ENCODE data around the gene CPTP.

CPTP gene

DNA sequence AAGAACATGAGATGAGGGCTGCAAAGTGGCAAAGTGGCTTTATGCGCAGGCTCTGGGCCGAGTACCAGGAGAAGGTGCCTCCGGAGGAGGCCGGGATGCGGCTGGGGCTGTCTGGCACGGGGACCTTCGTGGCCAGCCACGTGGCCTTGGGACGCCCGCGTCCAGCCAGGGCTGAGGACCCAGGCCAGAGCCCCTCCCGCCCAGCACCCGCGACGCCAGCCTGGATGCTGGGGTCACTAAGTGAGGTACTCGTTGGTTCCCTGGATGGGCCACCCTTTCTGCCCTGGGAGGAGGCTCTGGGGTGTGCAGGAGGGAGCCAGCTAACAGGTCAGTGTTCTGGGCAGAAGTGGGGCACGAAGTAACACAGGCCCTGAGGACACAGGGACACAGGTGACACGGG, 31.8 kb upstream of the CPTP start:
- Histone ChIP-seq H3K9me2 (replicated peaks; ENCODE audit: low read depth, low read length) (no peaks in the 10 kb centered on the region), H3K9me3 (ENCODE audit: insufficient read depth, low read depth, low read length) (no peaks in the 10 kb centered on the region), H3K79me2 (ENCODE audit: insufficient read depth, low read length) (no peaks in the 10 kb centered on the region), H2AFZ (ENCODE audit: low read length) (no peak overlapping the region), H3K4me2 (ENCODE audit: low read depth, low read length, poor library complexity, severe bottlenecking) (no peak overlapping the region), H3K4me1 (ENCODE audit: insufficient read depth, low read length, poor library complexity, severe bottlenecking) (no peaks in the 10 kb centered on the region), H3K4me3 (ENCODE audit: low read length, poor library complexity, severe bottlenecking) (no peak overlapping the region), H3K9ac (ENCODE audit: low read depth, low read length, poor library complexity, severe bottlenecking) (no peak overlapping the region), H3K27me3 (ENCODE audit: insufficient read depth, low read length, poor library complexity, severe bottlenecking) (no peaks in the 10 kb centered on the region), H3K36me3 (ENCODE audit: insufficient read depth, low read length) (no peaks in the 10 kb centered on the region), H4K20me1 (ENCODE audit: insufficient read depth, low read length, poor library complexity, severe bottlenecking) (no peaks in the 10 kb centered on the region), H3F3A (ENCODE audit: low read depth) (no peaks in the 10 kb centered on the region)
- TF ChIP-seq, protein P1, sequence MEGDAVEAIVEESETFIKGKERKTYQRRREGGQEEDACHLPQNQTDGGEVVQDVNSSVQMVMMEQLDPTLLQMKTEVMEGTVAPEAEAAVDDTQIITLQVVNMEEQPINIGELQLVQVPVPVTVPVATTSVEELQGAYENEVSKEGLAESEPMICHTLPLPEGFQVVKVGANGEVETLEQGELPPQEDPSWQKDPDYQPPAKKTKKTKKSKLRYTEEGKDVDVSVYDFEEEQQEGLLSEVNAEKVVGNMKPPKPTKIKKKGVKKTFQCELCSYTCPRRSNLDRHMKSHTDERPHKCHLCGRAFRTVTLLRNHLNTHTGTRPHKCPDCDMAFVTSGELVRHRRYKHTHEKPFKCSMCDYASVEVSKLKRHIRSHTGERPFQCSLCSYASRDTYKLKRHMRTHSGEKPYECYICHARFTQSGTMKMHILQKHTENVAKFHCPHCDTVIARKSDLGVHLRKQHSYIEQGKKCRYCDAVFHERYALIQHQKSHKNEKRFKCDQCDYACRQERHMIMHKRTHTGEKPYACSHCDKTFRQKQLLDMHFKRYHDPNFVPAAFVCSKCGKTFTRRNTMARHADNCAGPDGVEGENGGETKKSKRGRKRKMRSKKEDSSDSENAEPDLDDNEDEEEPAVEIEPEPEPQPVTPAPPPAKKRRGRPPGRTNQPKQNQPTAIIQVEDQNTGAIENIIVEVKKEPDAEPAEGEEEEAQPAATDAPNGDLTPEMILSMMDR (conservative IDR thresholded peaks at IDR 0.05; ENCODE audit: low read length): no peak
- TF ChIP-seq EZH2phosphoT487 (IDR thresholded peaks at IDR 0.05; ENCODE audit: borderline replicate concordance): no peak

DNA sequence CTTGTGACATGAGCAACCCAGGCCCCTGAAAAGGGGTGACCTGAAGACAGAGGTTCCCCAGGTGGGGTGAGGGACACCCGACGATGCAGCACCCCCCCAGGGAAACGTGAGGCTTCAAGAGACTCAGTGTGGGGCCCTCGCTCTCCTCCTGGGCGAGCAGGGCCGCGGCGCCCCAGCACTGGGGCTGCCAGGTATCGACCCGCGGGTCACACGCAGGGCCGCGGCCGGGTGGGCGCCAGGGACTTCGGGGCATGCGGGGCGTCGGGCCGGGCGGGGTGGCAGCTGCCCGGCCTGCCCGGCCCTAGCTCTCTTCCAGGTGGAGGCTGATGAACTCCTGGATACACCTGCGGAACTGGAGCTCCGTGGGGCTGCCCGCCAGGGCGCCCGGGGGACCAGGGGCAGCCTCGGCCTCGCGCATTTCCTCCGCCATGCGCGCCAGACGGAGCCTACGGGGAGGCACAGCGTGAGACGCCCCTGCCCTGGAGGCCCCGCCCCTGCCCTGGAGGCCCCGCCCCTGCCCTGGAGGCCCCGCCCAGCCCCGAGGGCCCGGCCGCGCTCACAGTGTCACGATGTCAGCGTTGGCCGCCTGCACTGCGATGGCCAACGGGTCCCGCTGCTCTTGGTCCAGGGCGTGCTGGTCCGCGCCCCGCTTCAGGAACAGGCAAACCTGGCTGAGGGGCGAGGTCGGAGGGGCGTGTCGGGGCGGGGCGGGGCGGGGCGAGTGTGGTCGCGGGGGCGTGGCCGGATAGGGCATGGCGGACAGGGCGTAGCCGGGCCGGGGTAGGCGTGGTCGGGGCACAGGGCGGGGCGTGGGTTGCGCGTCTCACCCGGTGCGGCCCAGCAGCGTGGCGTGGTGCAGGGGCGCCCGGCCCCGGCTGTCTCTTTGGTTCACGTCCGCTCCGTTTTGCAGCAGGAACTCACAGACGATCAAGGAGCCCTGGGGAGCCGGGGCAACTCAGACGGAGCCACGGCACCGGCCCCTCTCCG, 31.0 kb upstream of the CPTP start:
- Histone ChIP-seq H3K4me1 (ENCODE audit: insufficient read depth, low read length, poor library complexity, severe bottlenecking) (no peaks in the 10 kb centered on the region), H3K9ac (ENCODE audit: low read depth, low read length, poor library complexity, severe bottlenecking) (no peak overlapping the region), H4K20me1 (ENCODE audit: insufficient read depth, low read length, poor library complexity, severe bottlenecking) (no peaks in the 10 kb centered on the region), H3F3A (ENCODE audit: low read depth) (no peaks in the 10 kb centered on the region), H3K79me2 (ENCODE audit: insufficient read depth, low read length) (no peaks in the 10 kb centered on the region), H3K9me3 (ENCODE audit: insufficient read depth, low read depth, low read length) (no peaks in the 10 kb centered on the region), H3K9me2 (replicated peaks; ENCODE audit: low read depth, low read length) (no peaks in the 10 kb centered on the region), H3K36me3 (ENCODE audit: insufficient read depth, low read length) (no peaks in the 10 kb centered on the region), H3K27me3 (ENCODE audit: insufficient read depth, low read length, poor library complexity, severe bottlenecking) (no peaks in the 10 kb centered on the region), H3K4me3 (ENCODE audit: low read length, poor library complexity, severe bottlenecking) (no peak overlapping the region), H3K4me2 (ENCODE audit: low read depth, low read length, poor library complexity, severe bottlenecking) (no peak overlapping the region), H2AFZ (ENCODE audit: low read length) (no peak overlapping the region)
- TF ChIP-seq, protein P1 (conservative IDR thresholded peaks at IDR 0.05; ENCODE audit: low read length): no peak
- no peak for TF ChIP-seq EZH2phosphoT487 (IDR thresholded peaks at IDR 0.05; ENCODE audit: borderline replicate concordance)

DNA sequence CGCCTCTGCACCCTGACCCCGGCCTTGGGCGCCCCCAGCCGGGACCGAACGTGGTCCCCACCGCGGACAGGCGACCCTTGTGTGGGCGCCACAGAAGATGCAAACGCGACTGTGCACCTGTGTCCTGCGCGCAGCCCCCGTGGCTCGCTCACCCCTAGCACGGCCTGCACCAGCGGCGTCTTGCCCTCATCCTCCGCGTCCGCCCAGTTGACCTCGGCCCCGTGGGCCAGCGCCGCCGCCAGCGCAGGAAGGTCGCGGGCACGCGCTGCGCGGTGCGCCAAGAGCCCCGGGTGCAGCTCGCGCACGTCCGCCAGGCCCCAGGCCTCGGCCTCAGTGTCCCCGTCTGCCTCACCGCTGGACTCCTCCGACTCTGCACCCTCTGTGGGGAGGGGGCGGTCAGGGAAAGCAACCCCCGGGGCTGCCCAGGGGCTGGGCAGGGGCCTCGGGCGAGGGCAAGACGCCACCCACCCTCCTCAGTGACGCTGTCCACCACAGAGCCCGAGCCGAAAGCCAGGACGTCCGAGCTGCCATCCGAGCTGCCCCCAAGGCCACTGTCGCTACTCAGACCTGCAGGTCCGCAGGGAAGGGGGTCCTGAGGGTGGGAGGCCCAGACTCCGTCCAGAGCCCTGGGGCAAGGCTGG, 30.2 kb upstream of the CPTP start:
- Histone ChIP-seq H3K79me2 (ENCODE audit: insufficient read depth, low read length) (no peaks in the 10 kb centered on the region), H4K20me1 (ENCODE audit: insufficient read depth, low read length, poor library complexity, severe bottlenecking) (no peaks in the 10 kb centered on the region), H3K9me3 (ENCODE audit: insufficient read depth, low read depth, low read length) (no peaks in the 10 kb centered on the region), H3K4me3 (ENCODE audit: low read length, poor library complexity, severe bottlenecking) (no peak overlapping the region), H3K36me3 (ENCODE audit: insufficient read depth, low read length) (no peaks in the 10 kb centered on the region), H2AFZ (ENCODE audit: low read length) (no peak overlapping the region), H3K4me1 (ENCODE audit: insufficient read depth, low read length, poor library complexity, severe bottlenecking) (no peaks in the 10 kb centered on the region), H3F3A (ENCODE audit: low read depth) (no peaks in the 10 kb centered on the region), H3K9ac (ENCODE audit: low read depth, low read length, poor library complexity, severe bottlenecking) (no peak overlapping the region), H3K27me3 (ENCODE audit: insufficient read depth, low read length, poor library complexity, severe bottlenecking) (no peaks in the 10 kb centered on the region), H3K4me2 (ENCODE audit: low read depth, low read length, poor library complexity, severe bottlenecking) (no peak overlapping the region), H3K9me2 (replicated peaks; ENCODE audit: low read depth, low read length) (no peaks in the 10 kb centered on the region)
- TF ChIP-seq, protein P1 (conservative IDR thresholded peaks at IDR 0.05; ENCODE audit: low read length): no peak
- no peak for TF ChIP-seq EZH2phosphoT487 (IDR thresholded peaks at IDR 0.05; ENCODE audit: borderline replicate concordance)
